NCI-H2107 treated with DMSO at 0.1 percent for 48 hours (cell line): ENCODE data around the gene KLHL30.

ENCODE experiments used
- DNase-seq: peaks from one replicate; lab custom pipeline; 2025; ENCODE audit not compliant: unreplicated experiment; lab: John Stamatoyannopoulos, UW

The KLHL30 gene

DNA sequence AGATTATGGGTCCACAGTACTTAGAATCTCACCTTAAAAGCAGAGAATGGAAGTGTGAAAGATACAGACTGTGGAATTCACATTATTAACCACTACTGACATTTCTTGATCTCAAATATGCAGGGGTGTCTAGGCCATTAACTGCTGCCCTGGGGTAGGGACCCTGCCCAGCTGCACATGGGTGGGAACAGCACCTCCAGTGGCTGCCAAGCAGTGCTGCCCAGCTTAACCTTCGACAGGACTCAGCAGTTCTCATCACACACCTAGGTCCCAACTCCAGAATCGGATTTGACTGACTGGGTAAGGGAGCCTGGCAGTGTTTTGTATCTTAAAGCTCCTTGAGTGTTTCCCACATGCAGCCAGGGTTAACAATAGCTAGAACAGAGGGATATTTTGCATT, 35.2 kb downstream of the KLHL30 start:
- DNase-seq = no peak

DNA sequence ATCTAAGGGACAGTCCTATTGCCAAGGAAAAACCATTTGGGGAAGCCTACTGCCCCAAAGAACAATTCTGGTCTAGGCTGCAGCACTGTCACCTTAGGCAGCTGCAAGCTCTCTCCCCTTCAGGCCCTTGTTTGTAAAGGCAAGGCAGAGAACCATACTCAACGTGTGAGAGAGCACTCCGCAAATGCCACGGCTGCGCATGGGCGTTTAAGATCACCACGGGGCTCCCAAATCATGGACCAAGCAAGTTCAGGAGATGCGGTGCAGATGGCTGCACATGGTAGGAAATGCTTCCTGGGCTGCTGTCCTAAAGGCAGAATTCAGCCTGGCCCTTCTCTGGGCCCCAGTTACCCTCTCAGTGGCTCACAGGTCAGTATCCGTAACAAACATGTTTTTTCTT, 35.8 kb downstream of the KLHL30 start:
- no peak for DNase-seq

DNA sequence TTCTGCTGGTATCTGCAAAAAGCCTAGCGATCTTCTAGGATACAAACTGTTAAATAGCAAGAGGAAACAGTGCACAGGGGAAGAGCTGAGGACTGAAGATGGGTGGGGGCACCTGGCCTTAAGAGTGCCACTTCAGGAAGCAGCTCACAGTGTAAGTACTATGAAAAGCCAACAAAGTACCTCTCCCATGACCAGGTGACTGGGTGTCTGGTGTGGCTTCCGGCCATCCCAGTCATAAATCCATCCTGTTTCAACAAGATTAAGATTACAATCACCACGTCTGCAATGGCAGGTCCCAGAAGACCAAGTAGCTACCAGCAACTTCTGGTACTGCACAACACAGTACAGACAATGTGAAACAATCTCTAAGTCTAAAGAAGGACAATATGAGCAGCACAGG, 36.2 kb downstream of the KLHL30 start:
- DNase-seq = no peak

DNA sequence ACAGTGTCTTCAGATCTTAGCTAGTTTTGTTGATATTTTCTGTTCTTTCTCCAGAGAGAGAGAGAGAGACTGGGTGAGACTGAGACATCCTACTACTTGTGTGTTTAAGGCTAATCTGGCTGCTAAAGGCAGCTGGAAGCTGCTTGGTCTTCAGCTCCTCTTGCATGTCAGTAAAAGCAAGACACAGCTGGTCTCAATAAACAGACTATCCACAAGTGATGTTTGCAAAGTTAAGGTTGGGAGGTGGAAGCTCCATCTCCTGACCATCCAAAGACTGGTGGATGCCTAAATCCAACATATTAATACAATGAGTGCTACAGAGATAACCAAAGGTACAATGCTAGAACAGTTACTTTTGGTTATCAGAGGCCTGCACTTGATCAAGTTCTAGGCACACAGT, 38.1 kb downstream of the KLHL30 start:
- no peak for DNase-seq

DNA sequence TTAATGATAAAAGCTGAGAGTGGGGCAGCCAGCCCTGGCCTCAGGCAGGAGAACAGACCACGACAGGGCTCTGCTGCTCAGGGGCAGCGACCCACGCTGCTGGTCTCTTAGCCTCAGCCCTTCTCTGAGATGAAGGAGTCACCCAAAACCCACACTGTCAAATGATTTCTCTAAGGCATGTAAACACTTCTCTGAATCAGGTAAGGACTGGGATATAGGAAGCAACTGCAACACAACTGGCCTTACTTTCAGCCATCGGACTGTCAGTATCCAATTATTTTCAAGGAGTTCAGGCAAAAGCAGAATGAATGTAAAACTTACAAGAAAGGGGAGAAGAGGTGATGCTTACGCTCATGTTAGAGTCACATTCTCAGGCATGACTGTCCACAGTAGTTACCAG, 42.1 kb downstream of the KLHL30 start:
- DNase-seq = no peak

DNA sequence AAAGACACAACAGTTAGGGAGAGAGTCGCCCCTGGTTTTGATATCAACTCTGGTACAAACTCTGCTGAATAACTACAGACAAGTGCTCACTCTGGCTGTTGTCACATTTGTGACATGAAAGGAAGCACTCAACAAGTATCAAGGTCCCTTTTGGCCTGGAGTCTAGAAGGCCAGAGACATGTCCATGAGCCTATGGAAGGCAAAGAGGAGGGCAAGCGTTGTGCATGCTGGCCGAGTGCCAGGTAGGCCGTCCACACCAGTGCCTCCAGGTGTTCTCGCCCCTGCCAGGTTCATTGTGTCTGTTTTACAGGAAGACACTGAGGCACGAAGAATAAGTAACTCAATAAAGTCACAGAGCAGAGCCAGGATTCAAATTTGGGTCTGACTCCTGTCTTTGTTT, 43.9 kb downstream of the KLHL30 start:
- DNase-seq = no peak

DNA sequence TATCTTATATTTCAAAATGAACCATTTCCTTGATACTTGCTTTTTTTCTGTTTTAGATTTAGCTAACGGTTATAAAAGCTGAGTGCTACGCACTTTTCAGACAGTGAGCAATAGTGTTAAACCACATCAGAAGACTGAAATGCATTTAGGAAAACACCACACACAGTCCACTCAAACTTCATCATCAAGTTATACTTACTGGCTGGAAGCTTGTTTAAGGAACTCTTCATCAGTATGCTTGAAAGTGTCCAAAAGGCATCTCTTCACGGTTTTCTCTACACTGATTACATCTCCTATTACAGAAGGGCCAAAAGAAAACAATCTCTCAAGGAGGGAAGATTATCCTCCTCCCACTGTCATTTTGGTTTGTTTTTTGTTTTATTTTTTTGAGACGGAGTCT, 45.4 kb downstream of the KLHL30 start:
- no peak for DNase-seq

DNA sequence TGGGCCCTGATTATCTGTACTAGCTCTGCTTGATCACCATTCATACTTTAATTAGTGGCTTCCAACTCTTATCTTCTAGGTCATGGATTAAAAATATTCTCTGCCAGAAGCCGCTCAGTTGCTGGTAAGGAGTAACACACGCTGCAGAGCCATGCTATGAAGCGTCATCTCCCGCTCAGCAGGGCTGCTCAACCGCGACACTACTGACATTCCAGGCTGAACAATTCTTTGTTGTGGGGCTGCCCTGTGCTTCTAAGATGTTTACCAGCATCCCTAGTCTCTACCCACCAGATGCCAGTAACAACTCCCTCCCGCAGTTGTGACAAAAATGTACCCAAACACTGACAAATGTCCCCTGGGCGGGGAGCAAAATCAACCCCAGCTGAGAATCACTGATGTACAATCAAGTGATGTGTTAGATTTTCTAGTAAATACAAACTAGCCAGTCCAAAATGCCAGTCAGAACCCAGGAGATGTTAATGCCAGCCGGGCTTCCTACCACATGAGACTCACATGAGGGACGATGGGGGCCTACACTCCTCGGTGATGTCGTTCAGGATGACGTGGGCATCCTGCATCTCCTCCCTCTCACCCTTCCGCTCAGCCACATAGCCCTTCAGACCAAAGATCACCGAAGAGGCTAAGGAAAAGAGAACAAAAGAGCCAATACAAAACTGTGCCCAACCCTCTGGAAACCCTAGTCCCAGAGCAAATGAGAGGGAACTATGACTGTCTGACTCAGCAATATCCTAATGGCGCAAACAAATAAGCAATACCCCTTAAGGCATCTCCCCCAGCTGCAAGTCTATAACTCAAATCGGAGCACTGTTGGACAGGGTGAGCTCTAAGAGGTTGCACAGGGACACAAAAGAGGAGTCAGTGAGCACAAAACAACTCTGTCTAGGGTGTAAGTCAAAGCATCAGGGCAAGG, 49.4 kb downstream of the KLHL30 start:
- DNase-seq = no peak

DNA sequence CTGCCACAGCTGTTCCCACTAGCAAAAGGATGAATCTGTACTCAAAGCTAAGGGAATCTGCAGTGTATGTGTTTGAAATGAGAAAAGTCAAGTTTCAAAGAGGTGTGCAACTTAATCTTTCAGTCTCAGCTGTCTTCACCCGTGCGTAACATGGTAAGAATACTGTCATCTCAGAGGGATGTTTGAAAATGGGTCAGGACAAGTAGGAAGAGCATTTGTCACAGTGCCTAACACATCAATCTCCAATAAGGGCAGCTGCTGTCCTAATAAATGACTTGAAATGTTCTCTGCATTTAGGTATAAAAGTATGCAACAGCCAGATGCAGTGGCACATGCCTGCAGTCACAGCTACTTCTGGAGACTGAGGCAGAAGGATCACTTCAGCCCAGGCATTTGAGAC, 52.0 kb downstream of the KLHL30 start:
- DNase-seq = no peak
